Measurements from ENCODE around the gene ALKBH3. TPM values are rescaled to one million over a fixed set of nuclear protein-coding genes. Genes with fewer than 3 reads are reported as not detected.
A peak's percentile ranks its signal among the peaks of the same experiment; 100 is the strongest.

ALKBH3 gene
- total and polyA plus RNA-seq, 11 donors: 13.1 to 24.7 (median 20.5) TPM

GRCh38 chr11:43919852-43920597, 39.4 kb downstream of the ALKBH3 start:
- TF ChIP-seq POLR2A (IDR thresholded peaks at IDR 0.05) (no peak), CTCF (IDR thresholded peaks at IDR 0.05) (no peak)
- Histone ChIP-seq H3K4me1 (peaks cover 3 to 75% (median 31%) of the 10 kb centered on the region in 12 donors), H3K27me3 (no peaks in the 10 kb centered on the region), H3K9me3 (no peaks in the 10 kb centered on the region), H3K36me3 (peaks cover 0 to 63% (median 52%) of the 10 kb centered on the region in 9 donors), H3K4me3 (no peak overlapping the region), H3K27ac (peak overlapping the region in 11 of 12 donors; percentile 58 to 87 (median 75))
- intact Hi-C loops (cut with DNase I): loop anchor here in 2 of 10 donors (2.0 kb wide), 2 partner anchors 25 to 69 kb away; no protein-coding TSS in a partner anchor
- ATAC-seq (peak in 3 of 4 donors; percentile 7 to 41 (median 9)), DNase-seq (peak in 1 of 5 donors; percentile 41)
- 75 to 78% (median 77%) methylated on average over 14 of the region's 14 CpGs for WGBS, 4 donors

- peaks cover 3 to 77% (median 32%) of the 10 kb centered on the region in 12 donors for H3K4me1 ChIP-seq
- intact Hi-C loops (cut with DNase I): loop anchor here in 2 of 10 donors (2.0 kb wide), 2 partner anchors 24 to 68 kb away; no protein-coding TSS in a partner anchor
- WGBS, 4 donors: 65 to 76% (median 71%) methylated on average over 10 of the region's 10 CpGs
- DNase-seq (peak in 4 of 5 donors; percentile 45 to 76 (median 64)), ATAC-seq (peak; percentile 79 to 91 (median 82))
- no peaks in the 10 kb centered on the region for H3K27me3 ChIP-seq
- peaks cover 0 to 62% (median 51%) of the 10 kb centered on the region in 9 donors for H3K36me3 ChIP-seq
- TF ChIP-seq POLR2A (IDR thresholded peaks at IDR 0.05): no peak
- TF ChIP-seq CTCF (IDR thresholded peaks at IDR 0.05): no peak
- H3K9me3 ChIP-seq: no peaks in the 10 kb centered on the region
- no peak overlapping the region for H3K4me3 ChIP-seq
- H3K27ac ChIP-seq: peak overlapping the region; percentile 19 to 88 (median 74)
These were observed 40.2 kb downstream of the ALKBH3 start for GRCh38 chr11:43920598-43921419.

GRCh38 chr11:43921561-43922294, 41.1 kb downstream of the ALKBH3 start:
- TF ChIP-seq POLR2A (IDR thresholded peaks at IDR 0.05): no peak
- TF ChIP-seq CTCF (IDR thresholded peaks at IDR 0.05): no peak
- H3K9me3 ChIP-seq: no peaks in the 10 kb centered on the region
- ATAC-seq (no peak), DNase-seq (no peak)
- H3K4me3 ChIP-seq: no peak overlapping the region
- no peaks in the 10 kb centered on the region for H3K27me3 ChIP-seq
- intact Hi-C loops (cut with DNase I): loop anchor here in 2 of 10 donors (2.0 kb wide), 2 partner anchors 23 to 67 kb away; no protein-coding TSS in a partner anchor
- peaks cover 0 to 54% (median 45%) of the 10 kb centered on the region in 9 donors for H3K36me3 ChIP-seq
- peaks cover 3 to 77% (median 32%) of the 10 kb centered on the region in 12 donors for H3K4me1 ChIP-seq
- peak overlapping the region in 10 of 12 donors; percentile 19 to 88 (median 74) for H3K27ac ChIP-seq
- 84 to 86% (median 86%) methylated on average over 8 of the region's 8 CpGs for WGBS, 4 donors

Data from heart left ventricle (tissue), 16 donors.